Measurements from ENCODE around the gene SORBS2. TPM values are rescaled to one million over a fixed set of nuclear protein-coding genes. Genes with fewer than 3 reads are reported as not detected.

SORBS2 gene
- total RNA-seq, 1 experiment from 2014 or later, result 9.7 TPM

GRCh38 chr4:185846505-185847150, 34.6 kb upstream of the SORBS2 start:
- H2BK120ac ChIP-seq (ENCODE audit: low read depth, low read length, poor library complexity, severe bottlenecking), result no peak overlapping the region
- Mint-ChIP-seq H3K4me1 (peaks cover 19 to 27% of the 10 kb centered on the region in 2 experiments), H3K9me3 (peaks cover 33 to 37% of the 10 kb centered on the region in 2 experiments), H3K4me3 (no peak overlapping the region), H3K27me3 (ENCODE audit: low read depth) (no peaks in the 10 kb centered on the region), H3K36me3 (ENCODE audit: insufficient read depth in 1 of 3, low read depth in 3 of 3) (peaks cover 14 to 54% (median 35%) of the 10 kb centered on the region in 3 experiments), H3K27ac (no peak overlapping the region)
- H3T11ph ChIP-seq (ENCODE audit: low read length), result no peak overlapping the region
- H3K56ac ChIP-seq (ENCODE audit: insufficient read length, low read depth, low read length), result no peak overlapping the region
- no peak for DNase-seq
- H2BK20ac ChIP-seq (ENCODE audit: low read depth, low read length, poor library complexity, severe bottlenecking), result no peak overlapping the region
- peaks cover 5% of the 10 kb centered on the region for H3K9me3 ChIP-seq (ENCODE audit: control insufficient read depth, low read depth, low read length)
- no peak overlapping the region for H2BK5ac ChIP-seq (ENCODE audit: insufficient read length, low read length)
- H3K9ac ChIP-seq (ENCODE audit: extremely low read depth, insufficient read length, low read length), result no peak overlapping the region
- peaks cover 9% of the 10 kb centered on the region; the same call in 1 of the 2 replicates for H3K4me1 ChIP-seq (ENCODE audit: insufficient read depth, low read length)
- H4K20me1 ChIP-seq (ENCODE audit: control insufficient read depth, insufficient read depth, insufficient read length), result no peaks in the 10 kb centered on the region
- H3K79me2 ChIP-seq (ENCODE audit: insufficient read depth, low read length), result no peaks in the 10 kb centered on the region
- no peak overlapping the region for H3K27ac ChIP-seq (ENCODE audit: insufficient read length, low read depth, low read length)
- TF ChIP-seq, protein P1, sequence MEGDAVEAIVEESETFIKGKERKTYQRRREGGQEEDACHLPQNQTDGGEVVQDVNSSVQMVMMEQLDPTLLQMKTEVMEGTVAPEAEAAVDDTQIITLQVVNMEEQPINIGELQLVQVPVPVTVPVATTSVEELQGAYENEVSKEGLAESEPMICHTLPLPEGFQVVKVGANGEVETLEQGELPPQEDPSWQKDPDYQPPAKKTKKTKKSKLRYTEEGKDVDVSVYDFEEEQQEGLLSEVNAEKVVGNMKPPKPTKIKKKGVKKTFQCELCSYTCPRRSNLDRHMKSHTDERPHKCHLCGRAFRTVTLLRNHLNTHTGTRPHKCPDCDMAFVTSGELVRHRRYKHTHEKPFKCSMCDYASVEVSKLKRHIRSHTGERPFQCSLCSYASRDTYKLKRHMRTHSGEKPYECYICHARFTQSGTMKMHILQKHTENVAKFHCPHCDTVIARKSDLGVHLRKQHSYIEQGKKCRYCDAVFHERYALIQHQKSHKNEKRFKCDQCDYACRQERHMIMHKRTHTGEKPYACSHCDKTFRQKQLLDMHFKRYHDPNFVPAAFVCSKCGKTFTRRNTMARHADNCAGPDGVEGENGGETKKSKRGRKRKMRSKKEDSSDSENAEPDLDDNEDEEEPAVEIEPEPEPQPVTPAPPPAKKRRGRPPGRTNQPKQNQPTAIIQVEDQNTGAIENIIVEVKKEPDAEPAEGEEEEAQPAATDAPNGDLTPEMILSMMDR (conservative IDR thresholded peaks at IDR 0.05), result no peak
- no peaks in the 10 kb centered on the region for H3K79me1 ChIP-seq (ENCODE audit: insufficient read depth, low read depth, low read length, poor library complexity, severe bottlenecking)
- no peak overlapping the region for H3K18ac ChIP-seq (ENCODE audit: insufficient read length, low read depth, low read length)
- WGBS (ENCODE audit: extremely low coverage, insufficient read length, low lambda C conversion rate), result no CpG with 5 or more reads among the region's 5 CpGs
- H3K23ac ChIP-seq (ENCODE audit: insufficient read length, low read depth, low read length), result no peak overlapping the region
- H3K14ac ChIP-seq (ENCODE audit: insufficient read depth, low read length), result no peak overlapping the region
- H3K23me2 ChIP-seq (ENCODE audit: insufficient read length, low read depth, low read length, poor library complexity, severe bottlenecking), result no peaks in the 10 kb centered on the region
- no peak overlapping the region for H2AFZ ChIP-seq (ENCODE audit: low read length)
- H3K4ac ChIP-seq (ENCODE audit: low read depth, low read length), result no peak overlapping the region
- no peak overlapping the region for H4K5ac ChIP-seq (ENCODE audit: insufficient read length, low read depth, low read length)
- no peak overlapping the region for H2BK15ac ChIP-seq (ENCODE audit: low read depth, low read length)
- H4K8ac ChIP-seq (replicated peaks; ENCODE audit: insufficient read length, low read depth, low read length), result no peak overlapping the region
- no peaks in the 10 kb centered on the region for H3K27me3 ChIP-seq (ENCODE audit: insufficient read depth, low read length)
- H4K91ac ChIP-seq (ENCODE audit: insufficient read length, low read depth, low read length), result no peak overlapping the region
- no peak overlapping the region for H2AK5ac ChIP-seq (ENCODE audit: insufficient read length, low read length)
- no peak overlapping the region for H3K4me2 ChIP-seq (ENCODE audit: insufficient read depth, insufficient read length, low read length)
- H2BK12ac ChIP-seq (ENCODE audit: insufficient read length, low read depth, low read length), result no peak overlapping the region
